ENCODE results near the gene UTP14C. TPM values are rescaled to one million over a fixed set of nuclear protein-coding genes. Genes with fewer than 3 reads are reported as not detected.

Gene UTP14C
- total and polyA plus RNA-seq, 2 of the 13 experiments (the other 11 are each of a cell fraction or from before 2014, with no cell fraction given) = 8.8 to 12.2 TPM

DNA sequence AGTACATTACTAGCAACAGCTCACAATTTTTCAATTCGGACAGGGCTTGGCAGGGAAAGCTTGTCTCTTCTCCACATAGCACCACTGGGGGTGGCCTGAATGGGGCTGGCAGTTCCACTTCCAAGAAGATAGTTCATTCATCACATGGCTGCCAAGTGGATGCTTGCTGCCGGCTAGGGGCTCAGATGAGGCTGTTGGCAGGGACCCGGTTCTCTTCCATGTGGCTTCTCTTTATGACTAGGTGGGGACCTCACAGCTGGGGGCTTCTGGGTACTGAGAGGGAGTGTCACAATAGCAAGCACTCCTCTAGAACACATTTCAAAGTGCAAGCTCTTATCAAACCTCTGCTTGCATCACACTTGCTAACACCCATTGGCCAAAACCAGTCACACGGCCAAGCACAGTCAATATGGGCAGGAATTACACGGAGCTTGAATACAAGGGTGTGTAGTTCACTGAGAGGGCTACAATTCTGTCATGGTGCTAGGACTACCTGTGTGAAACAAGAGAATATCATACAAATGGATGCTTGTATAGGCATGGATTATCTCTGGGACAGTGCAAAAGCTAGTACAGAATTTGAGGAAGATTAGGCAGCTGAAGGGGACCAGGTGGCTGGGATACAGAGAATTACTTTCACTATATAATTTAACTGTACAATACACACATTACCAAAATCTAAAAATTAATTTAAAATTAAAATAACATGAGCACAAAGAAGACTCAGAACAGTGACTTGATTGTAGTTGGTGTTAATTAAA, 45.5 kb upstream of the UTP14C start (continued):
- TF ChIP-seq, protein P1, sequence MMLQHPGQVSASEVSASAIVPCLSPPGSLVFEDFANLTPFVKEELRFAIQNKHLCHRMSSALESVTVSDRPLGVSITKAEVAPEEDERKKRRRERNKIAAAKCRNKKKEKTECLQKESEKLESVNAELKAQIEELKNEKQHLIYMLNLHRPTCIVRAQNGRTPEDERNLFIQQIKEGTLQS (CRISPR knock-in tag; IDR thresholded peaks at IDR 0.05) = 0 out of 2 replicates have a peak, but pooled peaks have one; percentile 51
- TF ChIP-seq, protein P2, sequence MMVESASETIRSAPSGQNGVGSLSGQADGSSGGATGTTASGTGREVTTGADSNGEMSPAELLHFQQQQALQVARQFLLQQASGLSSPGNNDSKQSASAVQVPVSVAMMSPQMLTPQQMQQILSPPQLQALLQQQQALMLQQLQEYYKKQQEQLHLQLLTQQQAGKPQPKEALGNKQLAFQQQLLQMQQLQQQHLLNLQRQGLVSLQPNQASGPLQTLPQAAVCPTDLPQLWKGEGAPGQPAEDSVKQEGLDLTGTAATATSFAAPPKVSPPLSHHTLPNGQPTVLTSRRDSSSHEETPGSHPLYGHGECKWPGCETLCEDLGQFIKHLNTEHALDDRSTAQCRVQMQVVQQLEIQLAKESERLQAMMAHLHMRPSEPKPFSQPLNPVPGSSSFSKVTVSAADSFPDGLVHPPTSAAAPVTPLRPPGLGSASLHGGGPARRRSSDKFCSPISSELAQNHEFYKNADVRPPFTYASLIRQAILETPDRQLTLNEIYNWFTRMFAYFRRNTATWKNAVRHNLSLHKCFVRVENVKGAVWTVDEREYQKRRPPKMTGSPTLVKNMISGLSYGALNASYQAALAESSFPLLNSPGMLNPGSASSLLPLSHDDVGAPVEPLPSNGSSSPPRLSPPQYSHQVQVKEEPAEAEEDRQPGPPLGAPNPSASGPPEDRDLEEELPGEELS (CRISPR knock-in tag; IDR thresholded peaks at IDR 0.05) = peak; percentile 21; the same call in 1 of the 2 replicates
- peak; percentile 38; the same call in 1 of the 2 replicates for TF ChIP-seq SOX5 (CRISPR knock-in tag; IDR thresholded peaks at IDR 0.05; ENCODE audit: borderline replicate concordance)
- TF ChIP-seq ARNT2 (CRISPR knock-in tag; IDR thresholded peaks at IDR 0.05; ENCODE audit: low read depth) = 0 out of 2 replicates have a peak, but pooled peaks have one; percentile 23
- TF ChIP-seq ZNF644 (CRISPR knock-in tag; IDR thresholded peaks at IDR 0.05; ENCODE audit: low read depth) = peak; percentile 92
- TF ChIP-seq, protein P3, sequence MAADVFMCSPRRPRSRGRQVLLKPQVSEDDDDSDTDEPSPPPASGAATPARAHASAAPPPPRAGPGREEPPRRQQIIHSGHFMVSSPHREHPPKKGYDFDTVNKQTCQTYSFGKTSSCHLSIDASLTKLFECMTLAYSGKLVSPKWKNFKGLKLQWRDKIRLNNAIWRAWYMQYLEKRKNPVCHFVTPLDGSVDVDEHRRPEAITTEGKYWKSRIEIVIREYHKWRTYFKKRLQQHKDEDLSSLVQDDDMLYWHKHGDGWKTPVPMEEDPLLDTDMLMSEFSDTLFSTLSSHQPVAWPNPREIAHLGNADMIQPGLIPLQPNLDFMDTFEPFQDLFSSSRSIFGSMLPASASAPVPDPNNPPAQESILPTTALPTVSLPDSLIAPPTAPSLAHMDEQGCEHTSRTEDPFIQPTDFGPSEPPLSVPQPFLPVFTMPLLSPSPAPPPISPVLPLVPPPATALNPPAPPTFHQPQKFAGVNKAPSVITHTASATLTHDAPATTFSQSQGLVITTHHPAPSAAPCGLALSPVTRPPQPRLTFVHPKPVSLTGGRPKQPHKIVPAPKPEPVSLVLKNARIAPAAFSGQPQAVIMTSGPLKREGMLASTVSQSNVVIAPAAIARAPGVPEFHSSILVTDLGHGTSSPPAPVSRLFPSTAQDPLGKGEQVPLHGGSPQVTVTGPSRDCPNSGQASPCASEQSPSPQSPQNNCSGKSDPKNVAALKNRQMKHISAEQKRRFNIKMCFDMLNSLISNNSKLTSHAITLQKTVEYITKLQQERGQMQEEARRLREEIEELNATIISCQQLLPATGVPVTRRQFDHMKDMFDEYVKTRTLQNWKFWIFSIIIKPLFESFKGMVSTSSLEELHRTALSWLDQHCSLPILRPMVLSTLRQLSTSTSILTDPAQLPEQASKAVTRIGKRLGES (CRISPR knock-in tag; IDR thresholded peaks at IDR 0.05; ENCODE audit: borderline replicate concordance) = no peak
- TF ChIP-seq, protein P4, sequence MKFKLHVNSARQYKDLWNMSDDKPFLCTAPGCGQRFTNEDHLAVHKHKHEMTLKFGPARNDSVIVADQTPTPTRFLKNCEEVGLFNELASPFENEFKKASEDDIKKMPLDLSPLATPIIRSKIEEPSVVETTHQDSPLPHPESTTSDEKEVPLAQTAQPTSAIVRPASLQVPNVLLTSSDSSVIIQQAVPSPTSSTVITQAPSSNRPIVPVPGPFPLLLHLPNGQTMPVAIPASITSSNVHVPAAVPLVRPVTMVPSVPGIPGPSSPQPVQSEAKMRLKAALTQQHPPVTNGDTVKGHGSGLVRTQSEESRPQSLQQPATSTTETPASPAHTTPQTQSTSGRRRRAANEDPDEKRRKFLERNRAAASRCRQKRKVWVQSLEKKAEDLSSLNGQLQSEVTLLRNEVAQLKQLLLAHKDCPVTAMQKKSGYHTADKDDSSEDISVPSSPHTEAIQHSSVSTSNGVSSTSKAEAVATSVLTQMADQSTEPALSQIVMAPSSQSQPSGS (CRISPR knock-in tag; IDR thresholded peaks at IDR 0.05) = peak; percentile 87
- peak; percentile 74 for TF ChIP-seq FOXK2 (IDR thresholded peaks at IDR 0.05)
- TF ChIP-seq MED1 (CRISPR knock-in tag; IDR thresholded peaks at IDR 0.05) = 0 out of 2 replicates have a peak, but pooled peaks have one; percentile 27
- TF ChIP-seq POGZ (CRISPR knock-in tag; IDR thresholded peaks at IDR 0.05) = peak; percentile 98
- TF ChIP-seq SP5 (CRISPR knock-in tag; IDR thresholded peaks at IDR 0.05; ENCODE audit: borderline replicate concordance, low read depth) = no peak
- TF ChIP-seq ONECUT2 (CRISPR knock-in tag; IDR thresholded peaks at IDR 0.05) = no peak
- TF ChIP-seq CEBPB (IDR thresholded peaks at IDR 0.05; ENCODE audit: borderline replicate concordance, low read depth, low read length) = peak; percentile 98
- TF ChIP-seq SOX6 (IDR thresholded peaks at IDR 0.05) = no peak
- peak; percentile 73; the same call in 1 of the 2 replicates for TF ChIP-seq SOX6 (CRISPR knock-in tag; IDR thresholded peaks at IDR 0.05)
- no peak for TF ChIP-seq ADNP (CRISPR knock-in tag; IDR thresholded peaks at IDR 0.05)
- TF ChIP-seq FOXA1 (IDR thresholded peaks at IDR 0.05) = 0 out of 2 replicates have a peak, but pooled peaks have one; percentile 34
- TF ChIP-seq FOXA1 (CRISPR knock-in tag; IDR thresholded peaks at IDR 0.05) = peak; percentile 95
- TF ChIP-seq, protein P5, sequence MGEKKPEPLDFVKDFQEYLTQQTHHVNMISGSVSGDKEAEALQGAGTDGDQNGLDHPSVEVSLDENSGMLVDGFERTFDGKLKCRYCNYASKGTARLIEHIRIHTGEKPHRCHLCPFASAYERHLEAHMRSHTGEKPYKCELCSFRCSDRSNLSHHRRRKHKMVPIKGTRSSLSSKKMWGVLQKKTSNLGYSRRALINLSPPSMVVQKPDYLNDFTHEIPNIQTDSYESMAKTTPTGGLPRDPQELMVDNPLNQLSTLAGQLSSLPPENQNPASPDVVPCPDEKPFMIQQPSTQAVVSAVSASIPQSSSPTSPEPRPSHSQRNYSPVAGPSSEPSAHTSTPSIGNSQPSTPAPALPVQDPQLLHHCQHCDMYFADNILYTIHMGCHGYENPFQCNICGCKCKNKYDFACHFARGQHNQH (CRISPR knock-in tag; IDR thresholded peaks at IDR 0.05) = peak; percentile 50; the same call in 1 of the 2 replicates
- TF ChIP-seq, protein P6, sequence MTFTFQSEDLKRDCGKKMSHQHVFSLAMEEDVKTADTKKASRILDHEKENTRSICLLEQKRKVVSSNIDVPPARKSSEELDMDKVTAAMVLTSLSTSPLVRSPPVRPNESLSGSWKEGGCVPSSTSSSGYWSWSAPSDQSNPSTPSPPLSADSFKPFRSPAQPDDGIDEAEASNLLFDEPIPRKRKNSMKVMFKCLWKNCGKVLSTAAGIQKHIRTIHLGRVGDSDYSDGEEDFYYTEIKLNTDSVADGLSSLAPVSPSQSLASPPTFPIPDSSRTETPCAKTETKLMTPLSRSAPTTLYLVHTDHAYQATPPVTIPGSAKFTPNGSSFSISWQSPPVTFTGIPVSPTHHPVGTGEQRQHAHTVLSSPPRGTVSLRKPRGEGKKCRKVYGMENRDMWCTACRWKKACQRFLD (CRISPR knock-in tag; IDR thresholded peaks at IDR 0.05; ENCODE audit: borderline replicate concordance) = no peak
- TF ChIP-seq RARA (CRISPR knock-in tag; IDR thresholded peaks at IDR 0.05) = peak; percentile 26; the same call in 1 of the 2 replicates
